ENCODE data around the gene WDR82. TPM values are rescaled to one million over a fixed set of nuclear protein-coding genes. Genes with fewer than 3 reads are reported as not detected.

Gene WDR82
- total RNA-seq, 1 donor from 2014 or later, result 93.1 TPM

DNA sequence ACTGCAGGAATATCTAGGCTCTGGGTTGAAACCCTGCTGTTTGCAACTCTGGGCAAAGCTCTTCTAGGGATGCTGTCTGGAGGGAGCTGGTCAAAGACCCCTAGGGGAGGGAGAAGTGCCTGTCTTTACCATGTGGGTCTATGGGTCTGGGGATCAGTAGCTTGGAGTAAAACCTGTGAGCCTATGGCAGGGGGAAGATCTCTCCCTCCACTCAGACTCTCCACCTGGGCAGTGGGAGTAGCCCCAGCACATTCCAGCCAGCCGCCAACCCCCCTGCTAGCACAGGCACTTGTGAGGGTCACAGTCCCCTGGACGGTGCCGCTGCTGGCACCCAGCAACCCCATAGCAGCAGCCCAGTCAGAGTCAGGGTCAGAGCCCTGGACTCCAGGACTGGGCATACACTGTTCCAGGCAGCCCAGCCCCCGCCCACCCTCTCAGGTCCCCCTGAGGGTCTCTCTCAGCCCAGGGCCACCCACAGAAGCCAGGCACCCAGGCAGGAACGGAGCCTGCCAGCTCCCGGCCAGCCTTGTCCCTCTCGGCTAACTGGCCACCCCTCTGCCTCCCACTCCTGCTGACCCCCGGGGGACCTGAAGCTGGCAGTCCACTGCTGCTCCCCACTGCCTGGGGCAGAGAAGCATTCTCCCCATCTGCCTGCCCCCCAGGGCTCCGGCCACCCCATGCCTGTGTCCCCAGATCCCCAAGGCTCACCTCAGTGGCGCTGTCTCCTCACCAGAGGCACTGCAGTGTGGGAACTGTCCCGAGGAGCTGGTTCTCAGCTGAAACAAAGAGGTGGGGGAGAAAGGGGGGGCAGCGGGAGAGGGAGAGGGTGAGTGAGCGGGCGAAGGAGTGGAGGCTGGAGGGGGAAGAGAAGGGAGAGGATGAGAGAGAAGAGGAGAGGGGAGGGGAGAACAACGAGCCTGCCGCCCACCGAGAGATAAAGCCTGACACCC, 20.0 kb upstream of the WDR82 start:
- Mint-ChIP-seq H3K36me3 (ENCODE audit: insufficient read depth) (no peaks in the 10 kb centered on the region), H3K27ac (peak overlapping the region; percentile 64), H3K4me1 (ENCODE audit: low read depth) (peaks cover 30% of the 10 kb centered on the region), H3K27me3 (no peaks in the 10 kb centered on the region), H3K4me3 (ENCODE audit: low read depth) (peak overlapping the region; percentile 76), H3K9me3 (ENCODE audit: low read depth) (no peaks in the 10 kb centered on the region)
- DNase-seq (ENCODE audit: low spot score, unreplicated experiment), result no peak
- TF ChIP-seq, protein P1, sequence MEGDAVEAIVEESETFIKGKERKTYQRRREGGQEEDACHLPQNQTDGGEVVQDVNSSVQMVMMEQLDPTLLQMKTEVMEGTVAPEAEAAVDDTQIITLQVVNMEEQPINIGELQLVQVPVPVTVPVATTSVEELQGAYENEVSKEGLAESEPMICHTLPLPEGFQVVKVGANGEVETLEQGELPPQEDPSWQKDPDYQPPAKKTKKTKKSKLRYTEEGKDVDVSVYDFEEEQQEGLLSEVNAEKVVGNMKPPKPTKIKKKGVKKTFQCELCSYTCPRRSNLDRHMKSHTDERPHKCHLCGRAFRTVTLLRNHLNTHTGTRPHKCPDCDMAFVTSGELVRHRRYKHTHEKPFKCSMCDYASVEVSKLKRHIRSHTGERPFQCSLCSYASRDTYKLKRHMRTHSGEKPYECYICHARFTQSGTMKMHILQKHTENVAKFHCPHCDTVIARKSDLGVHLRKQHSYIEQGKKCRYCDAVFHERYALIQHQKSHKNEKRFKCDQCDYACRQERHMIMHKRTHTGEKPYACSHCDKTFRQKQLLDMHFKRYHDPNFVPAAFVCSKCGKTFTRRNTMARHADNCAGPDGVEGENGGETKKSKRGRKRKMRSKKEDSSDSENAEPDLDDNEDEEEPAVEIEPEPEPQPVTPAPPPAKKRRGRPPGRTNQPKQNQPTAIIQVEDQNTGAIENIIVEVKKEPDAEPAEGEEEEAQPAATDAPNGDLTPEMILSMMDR (IDR thresholded peaks at IDR 0.05; ENCODE audit: unreplicated experiment), result no peak

DNA sequence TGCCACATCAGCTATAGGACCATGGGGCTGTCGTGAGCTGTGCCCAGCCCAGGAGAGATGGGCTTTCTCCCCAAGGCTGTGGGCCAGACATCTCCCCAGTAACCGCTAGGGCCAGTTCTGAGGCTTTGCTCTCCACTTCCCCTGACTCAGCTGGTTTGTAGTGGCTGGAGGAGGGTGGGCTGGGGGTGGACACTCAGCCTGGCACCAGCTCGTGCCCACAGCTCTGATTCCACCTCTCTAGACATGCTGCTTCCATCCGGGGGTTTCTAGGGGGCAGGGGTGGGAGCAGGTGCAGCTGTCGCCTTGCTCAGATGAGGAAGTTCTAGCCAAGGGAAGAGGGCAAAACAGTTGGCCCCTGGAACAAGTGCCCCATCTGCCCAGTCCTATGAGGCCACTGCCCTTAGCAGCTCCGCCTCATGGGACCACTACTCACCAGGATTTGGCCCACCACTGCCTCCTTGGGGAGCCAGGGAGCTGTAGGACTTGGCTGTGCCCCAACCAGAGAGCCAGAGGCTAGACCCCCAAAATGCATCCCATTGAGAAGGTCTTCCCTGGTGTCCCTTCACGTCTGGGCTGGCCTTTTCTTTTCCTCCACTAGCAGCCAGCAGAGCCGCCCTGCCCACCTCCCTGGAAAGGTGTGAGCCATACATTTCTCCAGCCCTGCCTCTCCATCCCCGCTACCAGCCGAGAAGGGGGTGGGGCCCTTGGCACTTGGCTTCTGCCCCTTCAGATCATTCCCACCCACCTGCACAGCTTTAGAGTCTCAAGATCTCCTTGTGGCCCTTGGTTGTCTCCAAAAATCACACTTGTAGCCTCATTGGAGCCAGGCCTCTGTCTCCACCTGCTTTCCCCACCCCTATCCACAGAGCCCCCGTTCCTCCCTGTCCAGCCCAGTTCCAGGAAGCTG, 19.0 kb upstream of the WDR82 start:
- Mint-ChIP-seq H3K27ac (peak overlapping the region; percentile 33), H3K4me3 (ENCODE audit: low read depth) (peak overlapping the region; percentile 76)

DNA sequence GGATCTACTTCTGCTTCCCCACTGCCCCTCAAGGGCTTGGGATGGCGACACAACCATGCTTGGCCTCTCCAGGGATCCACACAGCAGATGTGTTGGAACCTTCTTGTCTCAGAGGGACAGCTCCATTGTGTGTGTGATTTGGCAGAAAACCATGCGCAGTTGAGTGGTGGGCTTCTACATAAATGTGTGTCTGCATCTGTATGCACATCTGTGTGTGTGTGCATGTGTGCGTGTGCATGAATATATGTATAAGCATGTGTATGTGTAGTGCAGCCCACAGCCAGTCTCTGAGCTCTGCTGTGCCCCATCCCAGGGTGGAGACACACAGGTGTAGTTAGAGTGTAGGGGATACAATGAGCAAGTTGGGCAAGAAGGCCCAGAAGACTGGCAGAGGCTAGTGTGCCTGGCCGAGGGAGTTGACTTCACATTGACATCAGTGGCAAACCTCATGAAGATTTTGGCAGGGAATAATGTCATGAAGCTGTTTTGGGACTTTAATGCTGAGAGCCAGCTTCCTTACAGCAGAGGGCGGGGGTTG, 17.3 kb upstream of the WDR82 start:
- no peak for DNase-seq (ENCODE audit: low spot score, unreplicated experiment)
- H3K4me1 Mint-ChIP-seq (ENCODE audit: low read depth), result peaks cover 35% of the 10 kb centered on the region
- H3K9me3 Mint-ChIP-seq (ENCODE audit: low read depth), result no peaks in the 10 kb centered on the region
- H3K27ac Mint-ChIP-seq, result no peak overlapping the region
- H3K4me3 Mint-ChIP-seq (ENCODE audit: low read depth), result no peak overlapping the region
- H3K36me3 Mint-ChIP-seq (ENCODE audit: insufficient read depth), result no peaks in the 10 kb centered on the region
- no peaks in the 10 kb centered on the region for H3K27me3 Mint-ChIP-seq
- TF ChIP-seq, protein P1 (IDR thresholded peaks at IDR 0.05; ENCODE audit: unreplicated experiment), result no peak

More for the DNA sequence above, 19.0 kb upstream of the WDR82 start:
- Mint-ChIP-seq H3K4me1 (ENCODE audit: low read depth) (peaks cover 30% of the 10 kb centered on the region), H3K27me3 (no peaks in the 10 kb centered on the region), H3K36me3 (ENCODE audit: insufficient read depth) (no peaks in the 10 kb centered on the region), H3K9me3 (ENCODE audit: low read depth) (no peaks in the 10 kb centered on the region)
- no peak for DNase-seq (ENCODE audit: low spot score, unreplicated experiment)
- TF ChIP-seq, protein P1 (IDR thresholded peaks at IDR 0.05; ENCODE audit: unreplicated experiment), result no peak

DNA sequence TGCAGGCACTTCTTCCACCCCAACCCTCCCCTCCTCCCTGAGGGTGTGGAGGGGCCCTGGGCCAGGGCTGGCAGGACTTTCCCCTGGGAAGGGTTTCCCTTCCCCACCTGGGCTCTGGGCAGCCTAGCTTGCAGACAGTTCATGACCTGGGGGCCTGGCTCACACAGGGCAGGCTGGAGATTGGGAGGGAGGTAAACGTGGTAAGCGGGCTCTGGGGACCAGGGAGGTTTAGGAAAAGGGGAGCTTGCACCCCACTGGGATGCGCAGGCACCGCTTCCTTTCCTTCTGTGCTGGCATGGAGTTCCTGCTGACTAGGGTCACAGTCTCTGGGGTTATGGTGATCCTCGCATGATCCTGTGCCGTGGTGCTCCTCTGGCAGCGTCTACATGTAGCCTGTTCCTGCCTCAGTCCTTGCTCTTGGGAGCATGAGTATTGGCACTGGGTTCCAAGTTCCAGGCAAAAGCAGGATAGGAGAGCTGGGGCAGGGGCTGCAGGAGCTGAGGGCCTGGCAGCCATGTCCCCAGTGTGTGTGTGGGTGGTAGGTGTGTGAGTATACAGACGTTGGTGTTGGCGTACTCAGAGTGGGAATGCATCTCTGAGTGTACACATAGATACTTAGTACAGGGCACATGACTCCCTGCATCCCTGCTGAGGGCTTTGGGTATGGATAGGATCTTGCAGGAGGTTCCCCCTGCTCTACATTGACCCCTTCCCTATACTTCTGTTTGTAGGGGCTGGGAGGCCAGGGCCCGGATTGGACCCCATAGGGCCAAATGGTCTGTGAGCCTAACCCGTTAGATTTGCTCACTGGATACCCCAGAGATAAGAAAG, 16.1 kb upstream of the WDR82 start:
- Mint-ChIP-seq H3K27me3 (no peaks in the 10 kb centered on the region), H3K4me1 (ENCODE audit: low read depth) (peaks cover 34% of the 10 kb centered on the region), H3K27ac (no peak overlapping the region), H3K9me3 (ENCODE audit: low read depth) (no peaks in the 10 kb centered on the region), H3K36me3 (ENCODE audit: insufficient read depth) (no peaks in the 10 kb centered on the region), H3K4me3 (ENCODE audit: low read depth) (no peak overlapping the region)
- TF ChIP-seq, protein P1 (IDR thresholded peaks at IDR 0.05; ENCODE audit: unreplicated experiment), result no peak
- DNase-seq (ENCODE audit: low spot score, unreplicated experiment), result no peak

Measured in progenitor cell of endocrine pancreas (in vitro differentiated cells).